ENCODE results near the gene SSRP1. TPM values are rescaled to one million over a fixed set of nuclear protein-coding genes. Genes with fewer than 3 reads are reported as not detected.

The SSRP1 gene
- total RNA-seq, 1 experiment from 2014 or later, result 79.9 TPM

GRCh38 chr11:57357310-57357709 is 21.6 kb upstream of the SSRP1 start:
- Histone ChIP-seq H4K20me1 (ENCODE audit: insufficient read depth, low read depth, low read length) (no peaks in the 10 kb centered on the region), H3K9me3 (ENCODE audit: low read length) (no peaks in the 10 kb centered on the region), H3K27me3 (ENCODE audit: low read length) (no peaks in the 10 kb centered on the region), H3K9ac (ENCODE audit: low read length) (no peak overlapping the region), H2AFZ (ENCODE audit: low read length) (no peak overlapping the region), H3K9me2 (replicated peaks; ENCODE audit: insufficient read depth, low read length) (no peaks in the 10 kb centered on the region), H3K36me3 (ENCODE audit: insufficient read depth, low read length) (no peaks in the 10 kb centered on the region), H3K4me1 (ENCODE audit: low read length) (no peaks in the 10 kb centered on the region), H3K79me2 (ENCODE audit: low read length) (no peaks in the 10 kb centered on the region), H3K27ac (ENCODE audit: low read length) (no peak overlapping the region), H3K4me2 (ENCODE audit: low read depth, low read length, poor library complexity, severe bottlenecking) (no peak overlapping the region), H3K4me3 (ENCODE audit: low read length) (no peak overlapping the region)
- no peak for DNase-seq

- H3K9ac ChIP-seq (ENCODE audit: low read length), result no peak overlapping the region
These were observed 20.6 kb upstream of the SSRP1 start for GRCh38 chr11:57356268-57356667.

DNA sequence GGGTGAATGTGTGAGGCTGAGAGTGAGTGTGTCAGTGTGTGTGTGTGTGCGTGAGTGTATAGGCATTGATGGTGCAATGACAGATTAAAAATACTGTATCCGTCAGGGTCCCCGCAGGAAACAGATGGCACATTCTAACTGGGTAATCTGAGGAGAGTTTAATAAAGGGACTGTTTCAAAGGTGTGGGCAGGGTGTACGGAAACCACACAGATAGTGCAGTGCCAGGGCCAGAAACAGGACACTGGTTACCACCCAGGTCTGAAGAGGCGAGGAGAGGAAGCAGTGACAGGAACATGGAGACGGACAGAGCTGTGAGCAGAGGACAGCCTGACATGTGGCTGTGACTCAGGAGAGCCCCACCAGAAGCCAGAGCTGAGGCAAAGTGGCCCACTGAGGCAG is 19.0 kb upstream of the SSRP1 start:
- no peak overlapping the region for H3K4me2 ChIP-seq (ENCODE audit: low read depth, low read length, poor library complexity, severe bottlenecking)
- no peak overlapping the region for H3K4me3 ChIP-seq (ENCODE audit: low read length)
- no peaks in the 10 kb centered on the region for H3K9me3 ChIP-seq (ENCODE audit: low read length)
- no peaks in the 10 kb centered on the region for H3K79me2 ChIP-seq (ENCODE audit: low read length)
- no peaks in the 10 kb centered on the region for H3K9me2 ChIP-seq (replicated peaks; ENCODE audit: insufficient read depth, low read length)
- H3K27me3 ChIP-seq (ENCODE audit: low read length), result no peaks in the 10 kb centered on the region
- no peaks in the 10 kb centered on the region for H3K36me3 ChIP-seq (ENCODE audit: insufficient read depth, low read length)
- H3K9ac ChIP-seq (ENCODE audit: low read length), result no peak overlapping the region
- no peak for DNase-seq
- H3K27ac ChIP-seq (ENCODE audit: low read length), result no peak overlapping the region
- H3K4me1 ChIP-seq (ENCODE audit: low read length), result no peaks in the 10 kb centered on the region
- no peaks in the 10 kb centered on the region for H4K20me1 ChIP-seq (ENCODE audit: insufficient read depth, low read depth, low read length)
- H2AFZ ChIP-seq (ENCODE audit: low read length), result no peak overlapping the region

More at GRCh38 chr11:57356268-57356667, 20.6 kb upstream of the SSRP1 start:
- no peak overlapping the region for H3K27ac ChIP-seq (ENCODE audit: low read length)
- no peaks in the 10 kb centered on the region for H3K9me2 ChIP-seq (replicated peaks; ENCODE audit: insufficient read depth, low read length)
- H3K27me3 ChIP-seq (ENCODE audit: low read length), result no peaks in the 10 kb centered on the region
- H3K36me3 ChIP-seq (ENCODE audit: insufficient read depth, low read length), result no peaks in the 10 kb centered on the region
- no peaks in the 10 kb centered on the region for H3K9me3 ChIP-seq (ENCODE audit: low read length)
- no peak for DNase-seq
- H3K4me3 ChIP-seq (ENCODE audit: low read length), result no peak overlapping the region
- no peaks in the 10 kb centered on the region for H3K4me1 ChIP-seq (ENCODE audit: low read length)
- no peaks in the 10 kb centered on the region for H4K20me1 ChIP-seq (ENCODE audit: insufficient read depth, low read depth, low read length)
- H3K79me2 ChIP-seq (ENCODE audit: low read length), result no peaks in the 10 kb centered on the region
- no peak overlapping the region for H3K4me2 ChIP-seq (ENCODE audit: low read depth, low read length, poor library complexity, severe bottlenecking)
- no peak overlapping the region for H2AFZ ChIP-seq (ENCODE audit: low read length)

GRCh38 chr11:57353852-57354251 is 18.2 kb upstream of the SSRP1 start:
- H3K36me3 ChIP-seq (ENCODE audit: insufficient read depth, low read length), result no peaks in the 10 kb centered on the region
- no peaks in the 10 kb centered on the region for H3K4me1 ChIP-seq (ENCODE audit: low read length)
- no peaks in the 10 kb centered on the region for H3K9me3 ChIP-seq (ENCODE audit: low read length)
- H3K27ac ChIP-seq (ENCODE audit: low read length), result no peak overlapping the region
- no peak for DNase-seq
- H3K79me2 ChIP-seq (ENCODE audit: low read length), result no peaks in the 10 kb centered on the region
- H4K20me1 ChIP-seq (ENCODE audit: insufficient read depth, low read depth, low read length), result no peaks in the 10 kb centered on the region
- no peaks in the 10 kb centered on the region for H3K9me2 ChIP-seq (replicated peaks; ENCODE audit: insufficient read depth, low read length)
- H2AFZ ChIP-seq (ENCODE audit: low read length), result no peak overlapping the region
- H3K4me2 ChIP-seq (ENCODE audit: low read depth, low read length, poor library complexity, severe bottlenecking), result no peak overlapping the region
- H3K9ac ChIP-seq (ENCODE audit: low read length), result no peak overlapping the region
- no peak overlapping the region for H3K4me3 ChIP-seq (ENCODE audit: low read length)
- no peaks in the 10 kb centered on the region for H3K27me3 ChIP-seq (ENCODE audit: low read length)

GRCh38 chr11:57353446-57353845 is 17.8 kb upstream of the SSRP1 start:
- H3K4me1 ChIP-seq (ENCODE audit: low read length), result no peaks in the 10 kb centered on the region
- no peaks in the 10 kb centered on the region for H4K20me1 ChIP-seq (ENCODE audit: insufficient read depth, low read depth, low read length)
- no peak overlapping the region for H2AFZ ChIP-seq (ENCODE audit: low read length)
- no peaks in the 10 kb centered on the region for H3K36me3 ChIP-seq (ENCODE audit: insufficient read depth, low read length)
- no peak overlapping the region for H3K27ac ChIP-seq (ENCODE audit: low read length)
- no peaks in the 10 kb centered on the region for H3K9me2 ChIP-seq (replicated peaks; ENCODE audit: insufficient read depth, low read length)
- H3K9ac ChIP-seq (ENCODE audit: low read length), result no peak overlapping the region
- H3K79me2 ChIP-seq (ENCODE audit: low read length), result no peaks in the 10 kb centered on the region
- H3K4me3 ChIP-seq (ENCODE audit: low read length), result no peak overlapping the region
- H3K4me2 ChIP-seq (ENCODE audit: low read depth, low read length, poor library complexity, severe bottlenecking), result no peak overlapping the region
- H3K9me3 ChIP-seq (ENCODE audit: low read length), result no peaks in the 10 kb centered on the region
- no peak for DNase-seq
- H3K27me3 ChIP-seq (ENCODE audit: low read length), result no peaks in the 10 kb centered on the region

- H3K36me3 ChIP-seq (ENCODE audit: insufficient read depth, low read length), result no peaks in the 10 kb centered on the region
- no peaks in the 10 kb centered on the region for H3K4me1 ChIP-seq (ENCODE audit: low read length)
- no peaks in the 10 kb centered on the region for H3K27me3 ChIP-seq (ENCODE audit: low read length)
- H3K9me3 ChIP-seq (ENCODE audit: low read length), result no peaks in the 10 kb centered on the region
- H3K4me2 ChIP-seq (ENCODE audit: low read depth, low read length, poor library complexity, severe bottlenecking), result no peak overlapping the region
- no peak overlapping the region for H3K9ac ChIP-seq (ENCODE audit: low read length)
- H3K27ac ChIP-seq (ENCODE audit: low read length), result no peak overlapping the region
- no peak overlapping the region for H2AFZ ChIP-seq (ENCODE audit: low read length)
- no peak overlapping the region for H3K4me3 ChIP-seq (ENCODE audit: low read length)
- H4K20me1 ChIP-seq (ENCODE audit: insufficient read depth, low read depth, low read length), result no peaks in the 10 kb centered on the region
- no peaks in the 10 kb centered on the region for H3K79me2 ChIP-seq (ENCODE audit: low read length)
- no peaks in the 10 kb centered on the region for H3K9me2 ChIP-seq (replicated peaks; ENCODE audit: insufficient read depth, low read length)
- DNase-seq, result no peak
These were observed 17.3 kb upstream of the SSRP1 start for GRCh38 chr11:57353036-57353435.

- Histone ChIP-seq H3K4me3 (ENCODE audit: low read length) (no peak overlapping the region), H3K9me3 (ENCODE audit: low read length) (no peaks in the 10 kb centered on the region), H3K79me2 (ENCODE audit: low read length) (no peaks in the 10 kb centered on the region), H3K9ac (ENCODE audit: low read length) (no peak overlapping the region), H3K27me3 (ENCODE audit: low read length) (no peaks in the 10 kb centered on the region), H3K4me1 (ENCODE audit: low read length) (0 out of 2 replicates have a peak, but pooled peaks cover 2% of the 10 kb centered on the region), H2AFZ (ENCODE audit: low read length) (no peak overlapping the region), H3K36me3 (ENCODE audit: insufficient read depth, low read length) (no peaks in the 10 kb centered on the region), H3K4me2 (ENCODE audit: low read depth, low read length, poor library complexity, severe bottlenecking) (no peak overlapping the region), H3K27ac (ENCODE audit: low read length) (no peak overlapping the region), H4K20me1 (ENCODE audit: insufficient read depth, low read depth, low read length) (no peaks in the 10 kb centered on the region), H3K9me2 (replicated peaks; ENCODE audit: insufficient read depth, low read length) (no peaks in the 10 kb centered on the region)
- peak; percentile 81 for DNase-seq
These were observed 14.0 kb upstream of the SSRP1 start for GRCh38 chr11:57349491-57350274.

DNA sequence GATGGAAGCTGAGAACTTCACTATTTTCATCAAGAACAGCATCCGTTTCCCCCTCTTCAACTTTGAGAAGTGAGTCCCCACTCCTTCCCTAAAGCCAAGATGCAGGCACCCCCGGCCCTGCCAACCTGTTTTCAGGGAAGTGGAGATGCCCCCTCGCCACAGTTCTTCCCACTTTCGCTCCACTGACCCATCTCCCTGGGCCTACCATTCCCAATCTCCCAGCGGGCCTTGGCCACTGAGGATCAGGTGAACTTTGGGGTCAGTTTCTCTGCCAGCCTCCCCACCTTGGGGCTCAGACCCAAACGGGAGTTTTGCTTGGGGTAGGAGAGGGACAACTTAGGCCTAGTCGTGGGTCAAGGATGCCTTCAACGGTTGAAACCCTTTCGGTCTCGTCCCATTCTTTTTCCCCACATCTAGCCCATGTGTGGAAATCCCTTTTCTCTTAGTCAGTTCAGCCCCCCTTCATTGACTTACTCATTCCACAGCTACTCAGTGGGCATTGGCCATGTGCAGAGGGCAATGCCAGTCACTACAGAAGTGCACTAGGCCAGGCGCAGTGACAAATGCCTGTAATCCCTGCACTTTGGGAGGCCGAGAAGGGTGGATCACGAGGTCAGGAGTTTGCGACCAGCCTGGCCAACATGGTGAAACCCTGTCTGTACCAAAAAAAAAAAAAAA is 13.1 kb upstream of the SSRP1 start:
- H4K20me1 ChIP-seq (ENCODE audit: insufficient read depth, low read depth, low read length), result no peaks in the 10 kb centered on the region
- no peaks in the 10 kb centered on the region for H3K36me3 ChIP-seq (ENCODE audit: insufficient read depth, low read length)
- no peak overlapping the region for H3K4me2 ChIP-seq (ENCODE audit: low read depth, low read length, poor library complexity, severe bottlenecking)
- H3K9me3 ChIP-seq (ENCODE audit: low read length), result no peaks in the 10 kb centered on the region
- 0 out of 2 replicates have a peak, but pooled peaks cover 2% of the 10 kb centered on the region for H3K4me1 ChIP-seq (ENCODE audit: low read length)
- no peak overlapping the region for H3K9ac ChIP-seq (ENCODE audit: low read length)
- no peaks in the 10 kb centered on the region for H3K79me2 ChIP-seq (ENCODE audit: low read length)
- no peaks in the 10 kb centered on the region for H3K9me2 ChIP-seq (replicated peaks; ENCODE audit: insufficient read depth, low read length)
- H3K27me3 ChIP-seq (ENCODE audit: low read length), result no peaks in the 10 kb centered on the region
- DNase-seq, result no peak
- H2AFZ ChIP-seq (ENCODE audit: low read length), result no peak overlapping the region
- H3K27ac ChIP-seq (ENCODE audit: low read length), result no peak overlapping the region
- H3K4me3 ChIP-seq (ENCODE audit: low read length), result no peak overlapping the region

All from Karpas-422 (cell line).